PC-3 (cell line): ENCODE results near the gene TESMIN.

ENCODE experiments used
- EZH2 ChIP-seq: fragments of 300-600 bp; sonication (generic); IDR thresholded peaks from one replicate; pipeline ENCODE4 v1.6.1; 2017; ENCODE audit warnings: antibody characterized with exemption, mild to moderate bottlenecking, low read length; ENCODE audit not compliant: unreplicated experiment
- TF ChIP-seq, protein P1 (sequence below): fragments of 300-600 bp; sonication (generic); conservative IDR thresholded peaks from 2 replicates; pipeline ENCODE4 v1.5.1; 2017; ENCODE audit warnings: antibody characterized with exemption, low read depth, mild to moderate bottlenecking, low read length

DNA sequence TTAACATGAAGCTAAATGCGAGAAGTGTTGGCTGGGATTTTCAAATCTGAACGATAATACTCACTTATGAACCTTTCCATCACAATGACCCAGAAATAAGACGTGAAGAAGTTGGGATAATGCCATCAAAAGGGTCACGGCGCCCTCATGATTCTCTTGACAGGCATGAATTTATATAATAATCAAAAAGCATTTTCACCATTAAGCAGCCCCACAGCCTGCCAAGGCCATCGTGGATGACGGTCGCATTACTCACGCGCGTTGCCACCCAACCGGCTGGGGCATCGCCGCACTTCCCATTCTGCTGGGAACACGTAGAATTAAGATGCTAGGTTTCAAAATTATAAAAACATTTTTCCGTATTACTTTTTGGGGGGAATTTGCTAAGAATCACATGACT, 85.9 kb downstream of the TESMIN start:
- TF ChIP-seq, protein P1, sequence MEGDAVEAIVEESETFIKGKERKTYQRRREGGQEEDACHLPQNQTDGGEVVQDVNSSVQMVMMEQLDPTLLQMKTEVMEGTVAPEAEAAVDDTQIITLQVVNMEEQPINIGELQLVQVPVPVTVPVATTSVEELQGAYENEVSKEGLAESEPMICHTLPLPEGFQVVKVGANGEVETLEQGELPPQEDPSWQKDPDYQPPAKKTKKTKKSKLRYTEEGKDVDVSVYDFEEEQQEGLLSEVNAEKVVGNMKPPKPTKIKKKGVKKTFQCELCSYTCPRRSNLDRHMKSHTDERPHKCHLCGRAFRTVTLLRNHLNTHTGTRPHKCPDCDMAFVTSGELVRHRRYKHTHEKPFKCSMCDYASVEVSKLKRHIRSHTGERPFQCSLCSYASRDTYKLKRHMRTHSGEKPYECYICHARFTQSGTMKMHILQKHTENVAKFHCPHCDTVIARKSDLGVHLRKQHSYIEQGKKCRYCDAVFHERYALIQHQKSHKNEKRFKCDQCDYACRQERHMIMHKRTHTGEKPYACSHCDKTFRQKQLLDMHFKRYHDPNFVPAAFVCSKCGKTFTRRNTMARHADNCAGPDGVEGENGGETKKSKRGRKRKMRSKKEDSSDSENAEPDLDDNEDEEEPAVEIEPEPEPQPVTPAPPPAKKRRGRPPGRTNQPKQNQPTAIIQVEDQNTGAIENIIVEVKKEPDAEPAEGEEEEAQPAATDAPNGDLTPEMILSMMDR = no peak
- TF ChIP-seq EZH2 = no peak
